ENCODE data around the gene ATN1.

DNA sequence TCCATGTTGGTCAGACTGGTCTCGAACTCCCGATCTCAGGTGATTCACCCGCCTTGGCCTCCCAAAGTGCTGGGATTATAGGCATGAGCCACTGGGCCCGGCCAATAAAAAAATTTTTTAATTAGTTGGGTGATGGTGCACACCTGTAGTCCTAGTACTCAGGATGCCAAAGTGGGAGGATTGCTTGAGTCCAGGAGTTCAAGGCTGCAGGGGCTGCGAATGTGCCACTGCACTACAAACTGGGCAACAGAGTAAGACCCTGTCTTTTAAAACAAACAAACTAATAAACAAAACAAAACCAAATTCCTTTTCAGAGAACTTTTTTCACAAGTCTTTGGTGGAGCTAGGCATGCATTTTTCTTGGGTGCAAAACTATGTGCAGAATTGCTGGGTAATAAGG is 44.5 kb upstream of the ATN1 start:
- TF ChIP-seq, protein P1, sequence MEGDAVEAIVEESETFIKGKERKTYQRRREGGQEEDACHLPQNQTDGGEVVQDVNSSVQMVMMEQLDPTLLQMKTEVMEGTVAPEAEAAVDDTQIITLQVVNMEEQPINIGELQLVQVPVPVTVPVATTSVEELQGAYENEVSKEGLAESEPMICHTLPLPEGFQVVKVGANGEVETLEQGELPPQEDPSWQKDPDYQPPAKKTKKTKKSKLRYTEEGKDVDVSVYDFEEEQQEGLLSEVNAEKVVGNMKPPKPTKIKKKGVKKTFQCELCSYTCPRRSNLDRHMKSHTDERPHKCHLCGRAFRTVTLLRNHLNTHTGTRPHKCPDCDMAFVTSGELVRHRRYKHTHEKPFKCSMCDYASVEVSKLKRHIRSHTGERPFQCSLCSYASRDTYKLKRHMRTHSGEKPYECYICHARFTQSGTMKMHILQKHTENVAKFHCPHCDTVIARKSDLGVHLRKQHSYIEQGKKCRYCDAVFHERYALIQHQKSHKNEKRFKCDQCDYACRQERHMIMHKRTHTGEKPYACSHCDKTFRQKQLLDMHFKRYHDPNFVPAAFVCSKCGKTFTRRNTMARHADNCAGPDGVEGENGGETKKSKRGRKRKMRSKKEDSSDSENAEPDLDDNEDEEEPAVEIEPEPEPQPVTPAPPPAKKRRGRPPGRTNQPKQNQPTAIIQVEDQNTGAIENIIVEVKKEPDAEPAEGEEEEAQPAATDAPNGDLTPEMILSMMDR (IDR thresholded peaks at IDR 0.05 in 4 of 5, conservative IDR thresholded peaks at IDR 0.05 in 1 of 5) = no peak
- no peak for TF ChIP-seq POLR2A (IDR thresholded peaks at IDR 0.05)
